ENCODE measurements around the gene RUNX3. TPM values are rescaled to one million over a fixed set of nuclear protein-coding genes. Genes with fewer than 3 reads are reported as not detected.
"Not testable (repeated sequence)": the region's sequence is repeated elsewhere in the genome, so short reads cannot be mapped to it uniquely, and the experiment has no call there.

The RUNX3 gene
- total RNA-seq (2014; rRNA removed; shearing (Covaris generic)) (9.5 and 12.2 TPM in 2 replicates), total RNA-seq (2022) (39.5 and 41.1 TPM in 2 replicates), Bru-seq, nascent RNA (percentile 67 among the genes with signal in this experiment), BruChase-seq, experiment 1, labeled RNA remaining after a 6-hour chase (percentile 71 among the genes with signal in this experiment), BruChase-seq, experiment 2, labeled RNA remaining after a 2-hour chase (percentile 73 among the genes with signal in this experiment)
- long read RNA-seq, full-length matches to known transcripts = 29 of 66 reads
- long read RNA-seq, partial matches to known transcripts = 3 of 66 reads
- long read RNA-seq, other reads (novel, unspliced or antisense) = 34 of 66 reads

DNA sequence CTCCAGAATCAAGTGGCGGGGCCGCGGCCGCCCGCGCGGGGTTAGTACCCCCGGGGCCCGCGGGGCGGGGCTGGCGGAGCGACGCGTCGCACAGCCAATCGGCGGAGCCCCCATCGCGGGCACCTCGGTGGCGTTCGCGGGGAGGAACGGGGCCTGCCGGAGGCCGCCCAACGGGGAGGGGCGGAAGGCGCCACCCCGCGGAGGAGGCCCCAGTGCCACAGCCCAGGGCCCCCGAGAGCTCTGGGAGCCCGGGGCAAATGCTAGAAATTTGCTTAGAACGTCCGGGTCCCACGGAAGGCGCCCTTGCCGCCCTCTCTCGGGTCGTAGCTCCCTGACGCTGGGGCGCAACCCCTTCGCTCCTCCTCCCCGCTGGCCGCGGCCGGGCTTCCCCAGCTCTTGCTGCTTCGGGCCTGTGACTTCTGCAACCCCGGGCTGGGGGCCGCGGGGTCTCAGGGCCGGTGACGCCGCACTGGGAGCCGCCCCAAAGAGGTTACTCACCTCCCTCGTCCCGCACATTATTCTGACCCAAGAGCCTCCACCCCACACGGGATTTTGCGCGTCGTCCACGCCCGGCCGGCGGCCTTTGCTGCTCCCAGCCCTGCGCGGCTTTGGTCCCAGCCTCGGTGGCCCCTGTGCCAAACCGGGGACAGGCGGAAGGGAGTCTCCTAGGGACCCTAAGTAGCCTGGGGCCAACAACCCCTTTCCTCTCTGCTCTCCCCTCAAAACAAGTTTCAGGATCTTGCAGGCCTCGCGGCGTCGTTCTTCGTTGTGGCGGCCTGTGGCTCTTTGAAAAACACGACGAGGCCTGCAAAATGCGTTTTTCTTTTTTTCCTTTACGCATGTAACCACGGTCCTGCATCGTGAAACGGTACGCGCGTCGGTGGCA, at the start of gene RUNX3:
Gene RUNX3 (minus strand): TSS at position 17 of the 886 bp plus-strand sequence. CDS start 408 bp downstream, outside the sequence.
- peak; percentile 97 for DNase-seq (ENCODE audit: low spot score)
- ChIA-PET CTCF (ENCODE audit: unreplicated experiment) (interaction anchor here (0.6 to 0.9 kb wide), 3 partner anchors 24 to 401 kb away, joined by 3 to 4 read pairs (median 3); no protein-coding TSS in a partner anchor), POLR2A (interaction anchor here (0.8 to 1.8 kb wide), 2 partner anchors 17 to 169 kb away, joined by 3 to 5 read pairs; no protein-coding TSS in a partner anchor)
- Histone ChIP-seq H3K27ac (ENCODE audit: low read depth, low read length, poor library complexity, severe bottlenecking) (peak within 1 kb of the TSS; percentile 72), H3K4me2 (ENCODE audit: low read length) (peak within 1 kb of the TSS; percentile 85), H2AFZ (ENCODE audit: low read length) (peak within 1 kb of the TSS; percentile 53; the same call in 1 of the 2 replicates), H3K9me2 (ENCODE audit: insufficient read depth, low read length) (no peaks in the 10 kb centered on the region), H3K79me2 (ENCODE audit: insufficient read depth, low read depth, low read length) (peaks cover 21% of the 10 kb centered on the region), H3K9me3 (ENCODE audit: low read length) (no peaks in the 10 kb centered on the region), H3K4me1 (ENCODE audit: insufficient read depth, low read length, poor library complexity, severe bottlenecking) (peaks cover 70% of the 10 kb centered on the region), H3K4me3 (ENCODE audit: low read depth, low read length, poor library complexity, severe bottlenecking) (peak within 1 kb of the TSS; percentile 91), H3K36me3 (ENCODE audit: insufficient read depth, low read length) (peaks cover 24% of the 10 kb centered on the region), H4K20me1 (ENCODE audit: insufficient read depth, low read length) (peaks cover 22% of the 10 kb centered on the region; the same call in 1 of the 2 replicates)
- TF ChIP-seq EZH2phosphoT487 (IDR thresholded peaks at IDR 0.05; ENCODE audit: borderline replicate concordance, low read depth, low read length) = no peak
- TF ChIP-seq, protein P1, sequence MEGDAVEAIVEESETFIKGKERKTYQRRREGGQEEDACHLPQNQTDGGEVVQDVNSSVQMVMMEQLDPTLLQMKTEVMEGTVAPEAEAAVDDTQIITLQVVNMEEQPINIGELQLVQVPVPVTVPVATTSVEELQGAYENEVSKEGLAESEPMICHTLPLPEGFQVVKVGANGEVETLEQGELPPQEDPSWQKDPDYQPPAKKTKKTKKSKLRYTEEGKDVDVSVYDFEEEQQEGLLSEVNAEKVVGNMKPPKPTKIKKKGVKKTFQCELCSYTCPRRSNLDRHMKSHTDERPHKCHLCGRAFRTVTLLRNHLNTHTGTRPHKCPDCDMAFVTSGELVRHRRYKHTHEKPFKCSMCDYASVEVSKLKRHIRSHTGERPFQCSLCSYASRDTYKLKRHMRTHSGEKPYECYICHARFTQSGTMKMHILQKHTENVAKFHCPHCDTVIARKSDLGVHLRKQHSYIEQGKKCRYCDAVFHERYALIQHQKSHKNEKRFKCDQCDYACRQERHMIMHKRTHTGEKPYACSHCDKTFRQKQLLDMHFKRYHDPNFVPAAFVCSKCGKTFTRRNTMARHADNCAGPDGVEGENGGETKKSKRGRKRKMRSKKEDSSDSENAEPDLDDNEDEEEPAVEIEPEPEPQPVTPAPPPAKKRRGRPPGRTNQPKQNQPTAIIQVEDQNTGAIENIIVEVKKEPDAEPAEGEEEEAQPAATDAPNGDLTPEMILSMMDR (conservative IDR thresholded peaks at IDR 0.05; ENCODE audit: low read length) = peak; percentile 47
- BruUV-seq (replicated peaks) = no TSS peak
- intact Hi-C loops (cut with micrococcal nuclease; ENCODE audit: unreplicated experiment) = loop anchor here (1.0 to 10.0 kb wide), 5 partner anchors 82 to 304 kb away; partner anchors contain the start of gene SYF2

GRCh38 chr1:24979232-24979631, 49.2 kb upstream of the RUNX3 start:
- H2AFZ ChIP-seq (ENCODE audit: low read length); H3K9me2 ChIP-seq (ENCODE audit: insufficient read depth, low read length); H3K79me2 ChIP-seq (ENCODE audit: insufficient read depth, low read depth, low read length); H3K4me3 ChIP-seq (ENCODE audit: low read depth, low read length, poor library complexity, severe bottlenecking); H3K4me2 ChIP-seq (ENCODE audit: low read length); H3K4me1 ChIP-seq (ENCODE audit: insufficient read depth, low read length, poor library complexity, severe bottlenecking); CTCF ChIA-PET (ENCODE audit: unreplicated experiment); DNase-seq (ENCODE audit: low spot score); intact Hi-C loops (cut with micrococcal nuclease; ENCODE audit: unreplicated experiment); H3K36me3 ChIP-seq (ENCODE audit: insufficient read depth, low read length); H4K20me1 ChIP-seq (ENCODE audit: insufficient read depth, low read length); H3K27ac ChIP-seq (ENCODE audit: low read depth, low read length, poor library complexity, severe bottlenecking); BruUV-seq (replicated peaks): not testable (repeated sequence)
- peaks cover 19% of the 10 kb centered on the region for H3K9me3 ChIP-seq (ENCODE audit: low read length)
- POLR2A ChIA-PET = interaction anchor here (1.0 kb wide), 1 partner anchor 11 kb away, joined by 3 read pairs; no protein-coding TSS in a partner anchor

DNA sequence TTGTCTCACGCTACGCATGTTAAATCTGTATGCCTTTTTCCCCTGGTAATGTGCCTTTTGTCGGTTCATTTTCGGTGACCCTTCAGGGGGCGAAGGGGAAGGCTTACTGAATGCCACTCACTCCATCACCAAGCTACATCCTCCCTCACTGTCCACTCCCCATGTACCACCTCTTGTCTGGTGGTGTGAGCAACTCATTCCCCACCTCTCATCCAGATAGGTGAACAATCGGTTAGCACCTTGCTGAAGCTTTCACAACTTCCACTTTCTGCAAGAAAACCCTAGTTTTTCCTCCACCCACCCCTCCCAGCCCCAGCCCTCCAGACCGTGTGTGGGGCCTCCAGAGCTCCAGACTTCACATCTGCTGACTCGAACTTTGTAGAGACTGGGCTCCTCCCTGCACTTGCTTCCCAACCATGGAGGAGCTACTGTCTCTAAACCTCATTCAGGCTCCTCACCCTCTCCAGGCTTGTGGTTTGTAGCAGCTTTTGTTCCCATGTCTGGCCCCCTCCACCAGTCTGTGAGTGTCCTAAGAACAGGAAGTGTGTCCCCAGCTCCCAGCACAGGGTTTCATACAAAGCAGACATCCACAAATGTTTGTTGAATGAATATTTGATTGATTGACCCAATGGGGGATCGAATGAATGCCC, 48.4 kb upstream of the RUNX3 start:
- H3K4me2 ChIP-seq (ENCODE audit: low read length) = no peak overlapping the region
- no peaks in the 10 kb centered on the region for H4K20me1 ChIP-seq (ENCODE audit: insufficient read depth, low read length)
- no TSS peak for BruUV-seq (replicated peaks)
- TF ChIP-seq, protein P1 (conservative IDR thresholded peaks at IDR 0.05; ENCODE audit: low read length) = no peak
- no peak for TF ChIP-seq EZH2phosphoT487 (IDR thresholded peaks at IDR 0.05; ENCODE audit: borderline replicate concordance, low read depth, low read length)
- no peak overlapping the region for H2AFZ ChIP-seq (ENCODE audit: low read length)
- no peaks in the 10 kb centered on the region for H3K4me1 ChIP-seq (ENCODE audit: insufficient read depth, low read length, poor library complexity, severe bottlenecking)
- H3K4me3 ChIP-seq (ENCODE audit: low read depth, low read length, poor library complexity, severe bottlenecking) = no peak overlapping the region
- H3K27ac ChIP-seq (ENCODE audit: low read depth, low read length, poor library complexity, severe bottlenecking) = no peak overlapping the region
- POLR2A ChIA-PET = interaction anchor here (0.6 to 1.0 kb wide), 2 partner anchors 12 to 817 kb away, joined by 3 read pairs; no protein-coding TSS in a partner anchor
- intact Hi-C loops (cut with micrococcal nuclease; ENCODE audit: unreplicated experiment) = no loop called here
- H3K9me3 ChIP-seq (ENCODE audit: low read length) = peaks cover 20% of the 10 kb centered on the region
- H3K79me2 ChIP-seq (ENCODE audit: insufficient read depth, low read depth, low read length) = no peaks in the 10 kb centered on the region
- H3K36me3 ChIP-seq (ENCODE audit: insufficient read depth, low read length) = no peaks in the 10 kb centered on the region
- CTCF ChIA-PET (ENCODE audit: unreplicated experiment) = no interaction called here
- H3K9me2 ChIP-seq (ENCODE audit: insufficient read depth, low read length) = no peaks in the 10 kb centered on the region
- no peak for DNase-seq (ENCODE audit: low spot score)
